ENCODE data around the gene IBA57.

IBA57 gene

GRCh38 chr1:228145463-228146416, 19.9 kb upstream of the IBA57 start:
- TF ChIP-seq CTCF (conservative IDR thresholded peaks at IDR 0.05; ENCODE audit: low read depth, low read length), result no peak
- Histone ChIP-seq H4K20me1 (ENCODE audit: insufficient read depth) (no peaks in the 10 kb centered on the region; the same call in 1 of the 2 replicates), H3K79me2 (ENCODE audit: insufficient read depth, low read depth) (peaks cover 59% of the 10 kb centered on the region)

DNA sequence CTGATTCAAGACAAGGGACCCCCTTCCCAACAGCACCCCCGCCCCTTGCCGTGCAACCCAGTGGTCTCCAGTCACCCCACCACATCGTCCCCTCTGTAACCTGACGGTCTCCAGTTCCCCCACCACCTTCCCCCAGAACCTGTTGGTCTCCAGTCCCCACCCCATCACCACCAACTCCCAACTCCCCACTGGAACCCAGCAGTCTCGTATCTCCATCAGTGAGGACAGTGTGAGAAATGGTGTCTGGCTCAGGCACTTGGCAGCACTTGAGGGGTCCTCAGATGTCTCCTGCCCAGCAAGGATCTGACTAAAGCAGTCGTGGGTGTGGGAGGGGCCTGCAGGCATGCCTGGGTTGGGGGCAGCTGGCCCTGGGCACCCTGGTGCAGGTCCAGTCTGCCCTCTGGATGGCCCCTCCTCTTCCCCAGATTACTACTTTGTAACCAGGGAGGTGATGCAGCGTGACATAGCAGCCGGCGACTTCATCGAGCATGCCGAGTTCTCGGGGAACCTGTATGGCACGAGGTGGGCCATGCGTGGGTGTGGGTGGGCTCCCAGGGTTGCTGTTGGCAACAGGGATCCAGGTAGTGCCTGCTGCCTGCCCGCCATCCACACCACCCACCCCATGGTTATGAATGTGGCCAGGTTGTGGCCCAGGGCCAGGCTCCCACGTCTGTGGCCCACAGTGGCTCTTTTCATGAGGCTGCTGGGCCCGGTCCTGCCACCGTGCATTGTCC, 19.0 kb upstream of the IBA57 start:
- Histone ChIP-seq H3K4me2 (no peak overlapping the region), H3K4me1 (ENCODE audit: low read depth, poor library complexity, severe bottlenecking) (peaks cover 15% of the 10 kb centered on the region), H3K27ac (no peak overlapping the region), H3K9ac (no peak overlapping the region), H3K36me3 (ENCODE audit: insufficient read depth) (no peaks in the 10 kb centered on the region), H3K79me2 (ENCODE audit: insufficient read depth, low read depth) (peaks cover 51% of the 10 kb centered on the region), H3K27me3 (ENCODE audit: insufficient read depth, low read depth) (no peaks in the 10 kb centered on the region), H2AFZ (ENCODE audit: low read depth) (no peak overlapping the region), H4K20me1 (ENCODE audit: insufficient read depth) (no peaks in the 10 kb centered on the region; the same call in 1 of the 2 replicates), H3K4me3 (IDR thresholded peaks at IDR 0.05; ENCODE audit: insufficient read depth, low read depth, low read length) (no peak overlapping the region)
- TF ChIP-seq CTCF (conservative IDR thresholded peaks at IDR 0.05; ENCODE audit: low read depth, low read length), result no peak

More at GRCh38 chr1:228145463-228146416, 19.9 kb upstream of the IBA57 start:
- Histone ChIP-seq H3K4me2 (no peak overlapping the region), H2AFZ (ENCODE audit: low read depth) (no peak overlapping the region), H3K9ac (no peak overlapping the region), H3K27me3 (ENCODE audit: insufficient read depth, low read depth) (no peaks in the 10 kb centered on the region), H3K36me3 (ENCODE audit: insufficient read depth) (no peaks in the 10 kb centered on the region), H3K4me3 (IDR thresholded peaks at IDR 0.05; ENCODE audit: insufficient read depth, low read depth, low read length) (no peak overlapping the region), H3K27ac (no peak overlapping the region), H3K4me1 (ENCODE audit: low read depth, poor library complexity, severe bottlenecking) (peaks cover 17% of the 10 kb centered on the region)

DNA sequence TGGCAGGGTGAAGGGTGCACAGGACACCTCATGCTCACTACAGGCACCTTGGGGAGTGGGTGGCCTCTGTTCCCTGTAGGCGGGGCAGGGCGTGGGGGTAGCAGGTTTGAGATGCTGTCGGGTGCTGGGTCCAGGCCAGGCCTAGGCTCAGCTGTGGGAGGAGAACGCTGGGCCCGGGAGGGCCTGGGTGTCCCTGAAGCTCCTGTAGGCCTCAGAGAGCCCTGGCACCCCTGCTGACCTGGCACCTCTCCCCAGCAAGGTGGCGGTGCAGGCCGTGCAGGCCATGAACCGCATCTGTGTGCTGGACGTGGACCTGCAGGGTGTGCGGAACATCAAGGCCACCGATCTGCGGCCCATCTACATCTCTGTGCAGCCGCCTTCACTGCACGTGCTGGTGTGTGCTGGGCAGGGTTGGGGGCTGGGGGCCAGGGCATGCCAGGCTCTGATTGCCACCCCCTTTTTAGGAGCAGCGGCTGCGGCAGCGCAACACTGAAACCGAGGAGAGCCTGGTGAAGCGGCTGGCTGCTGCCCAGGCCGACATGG, 18.4 kb upstream of the IBA57 start:
- no peak overlapping the region for H3K4me2 ChIP-seq
- H4K20me1 ChIP-seq (ENCODE audit: insufficient read depth), result no peaks in the 10 kb centered on the region; the same call in 1 of the 2 replicates
- H3K4me1 ChIP-seq (ENCODE audit: low read depth, poor library complexity, severe bottlenecking), result peaks cover 9% of the 10 kb centered on the region
- no peaks in the 10 kb centered on the region for H3K36me3 ChIP-seq (ENCODE audit: insufficient read depth)
- H3K4me3 ChIP-seq (IDR thresholded peaks at IDR 0.05; ENCODE audit: insufficient read depth, low read depth, low read length), result no peak overlapping the region
- no peak for TF ChIP-seq CTCF (conservative IDR thresholded peaks at IDR 0.05; ENCODE audit: low read depth, low read length)
- no peak overlapping the region for H3K9ac ChIP-seq
- peaks cover 44% of the 10 kb centered on the region for H3K79me2 ChIP-seq (ENCODE audit: insufficient read depth, low read depth)
- H3K27me3 ChIP-seq (ENCODE audit: insufficient read depth, low read depth), result no peaks in the 10 kb centered on the region
- H2AFZ ChIP-seq (ENCODE audit: low read depth), result no peak overlapping the region
- no peak overlapping the region for H3K27ac ChIP-seq

DNA sequence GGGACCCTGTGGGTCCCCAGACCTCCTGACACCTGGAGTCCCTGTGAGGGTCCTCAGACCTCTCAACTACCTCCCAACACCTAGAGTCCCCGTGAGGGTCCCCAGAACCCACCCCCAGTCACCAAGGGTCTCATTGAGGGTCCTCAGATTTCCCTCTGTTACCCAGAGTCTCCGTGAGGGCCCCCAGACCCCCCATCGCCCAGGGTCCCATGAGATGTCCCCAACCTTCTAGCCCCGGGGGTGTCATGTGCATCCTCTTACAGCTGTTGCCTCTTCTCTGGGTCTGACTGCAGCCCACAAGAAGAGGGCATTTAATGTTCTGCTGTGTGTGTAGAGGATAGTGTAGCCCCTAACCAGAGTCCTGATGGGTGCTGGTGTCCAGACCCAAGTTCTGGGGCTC, 17.8 kb upstream of the IBA57 start:
- peaks cover 39% of the 10 kb centered on the region for H3K79me2 ChIP-seq (ENCODE audit: insufficient read depth, low read depth)
- H3K4me2 ChIP-seq, result no peak overlapping the region
- H3K27ac ChIP-seq, result no peak overlapping the region
- no peak overlapping the region for H3K9ac ChIP-seq
- peaks cover 3% of the 10 kb centered on the region for H3K4me1 ChIP-seq (ENCODE audit: low read depth, poor library complexity, severe bottlenecking)
- no peak overlapping the region for H3K4me3 ChIP-seq (IDR thresholded peaks at IDR 0.05; ENCODE audit: insufficient read depth, low read depth, low read length)
- no peak overlapping the region for H2AFZ ChIP-seq (ENCODE audit: low read depth)
- H4K20me1 ChIP-seq (ENCODE audit: insufficient read depth), result no peaks in the 10 kb centered on the region; the same call in 1 of the 2 replicates
- TF ChIP-seq CTCF (conservative IDR thresholded peaks at IDR 0.05; ENCODE audit: low read depth, low read length), result no peak
- H3K27me3 ChIP-seq (ENCODE audit: insufficient read depth, low read depth), result no peaks in the 10 kb centered on the region
- no peaks in the 10 kb centered on the region for H3K36me3 ChIP-seq (ENCODE audit: insufficient read depth)
